Mucosa of rectum (tissue), 2 donors: ENCODE measurements around the gene SPON1.

ENCODE experiments used
- H3K27ac ChIP-seq, 2 donors: one replicate each; pipeline ENCODE4 v1.7.0; 2013; ENCODE audit warnings: inconsistent platforms in 2 of 2, low read depth in 2 of 2, low read length in 2 of 2
- H3K27me3 ChIP-seq, 2 donors: one replicate each; pipeline ENCODE4 v1.7.0; 2013; ENCODE audit warnings: low read length in 2 of 2; ENCODE audit not compliant: control insufficient read depth in 2 of 2, insufficient read depth in 2 of 2
- H3K36me3 ChIP-seq, 2 donors: one replicate each; pipeline ENCODE4 v1.7.0; 2013; ENCODE audit warnings: low read length in 2 of 2; ENCODE audit not compliant: control insufficient read depth in 2 of 2, insufficient read depth in 2 of 2
- H3K4me1 ChIP-seq, 2 donors: one replicate each; pipeline ENCODE4 v1.7.0; 2013; ENCODE audit warnings: low read length in 2 of 2, mild to moderate bottlenecking in 1 of 2; ENCODE audit not compliant: control insufficient read depth in 2 of 2, insufficient read depth in 2 of 2
- H3K4me3 ChIP-seq, 2 donors: one replicate each; pipeline ENCODE4 v1.7.0; 2013; ENCODE audit warnings: low read length in 2 of 2
- H3K9ac ChIP-seq, 2 donors: one replicate each; pipeline ENCODE4 v1.7.0; 2013; ENCODE audit warnings: low read length in 2 of 2, low read depth in 1 of 2, mild to moderate bottlenecking in 1 of 2
- H3K9me3 ChIP-seq, 2 donors: one replicate each; pipeline ENCODE4 v1.7.0; 2013; ENCODE audit warnings: low read length in 2 of 2; ENCODE audit not compliant: control insufficient read depth in 2 of 2
- donor health status: healthy.
- donor health status: Normal muscosa, but diverticular disease.

Gene SPON1

DNA sequence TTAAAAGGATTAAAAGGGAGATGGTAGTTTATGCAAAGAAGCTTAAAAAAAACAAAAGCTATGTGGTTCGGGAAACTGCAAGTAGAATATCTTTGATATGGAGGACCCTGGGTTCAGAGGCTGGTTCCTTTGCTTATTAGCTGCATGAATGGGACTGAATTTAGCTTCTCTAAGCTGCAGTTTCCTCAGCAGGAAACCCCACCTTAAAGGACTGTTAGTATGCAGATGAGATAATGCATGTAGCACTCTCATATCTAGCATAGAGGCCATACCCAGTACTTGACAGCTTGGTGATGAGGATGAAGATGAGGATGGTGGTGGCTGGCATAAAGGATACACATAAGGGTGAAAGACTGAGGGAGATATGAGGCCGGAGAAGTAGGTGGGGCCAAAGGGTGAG lies 261.9 kb downstream of the SPON1 start:
- H3K27me3 ChIP-seq, result no peaks in the 10 kb centered on the region
- no peak overlapping the region for H3K4me3 ChIP-seq
- no peak overlapping the region for H3K9ac ChIP-seq
- no peaks in the 10 kb centered on the region for H3K36me3 ChIP-seq
- no peak overlapping the region for H3K27ac ChIP-seq
- H3K4me1 ChIP-seq, result no peaks in the 10 kb centered on the region
- no peaks in the 10 kb centered on the region for H3K9me3 ChIP-seq

GRCh38 chr11:14225666-14226065 lies 263.1 kb downstream of the SPON1 start:
- H3K27me3 ChIP-seq, result no peaks in the 10 kb centered on the region
- H3K36me3 ChIP-seq, result no peaks in the 10 kb centered on the region
- H3K4me1 ChIP-seq, result no peaks in the 10 kb centered on the region
- no peak overlapping the region for H3K27ac ChIP-seq
- H3K9me3 ChIP-seq, result no peaks in the 10 kb centered on the region
- no peak overlapping the region for H3K4me3 ChIP-seq
- H3K9ac ChIP-seq, result no peak overlapping the region

GRCh38 chr11:14228356-14228755 lies 265.8 kb downstream of the SPON1 start:
- no peaks in the 10 kb centered on the region for H3K36me3 ChIP-seq
- H3K27me3 ChIP-seq, result no peaks in the 10 kb centered on the region
- no peak overlapping the region for H3K27ac ChIP-seq
- no peak overlapping the region for H3K9ac ChIP-seq
- H3K9me3 ChIP-seq, result no peaks in the 10 kb centered on the region
- no peak overlapping the region for H3K4me3 ChIP-seq
- no peaks in the 10 kb centered on the region for H3K4me1 ChIP-seq

DNA sequence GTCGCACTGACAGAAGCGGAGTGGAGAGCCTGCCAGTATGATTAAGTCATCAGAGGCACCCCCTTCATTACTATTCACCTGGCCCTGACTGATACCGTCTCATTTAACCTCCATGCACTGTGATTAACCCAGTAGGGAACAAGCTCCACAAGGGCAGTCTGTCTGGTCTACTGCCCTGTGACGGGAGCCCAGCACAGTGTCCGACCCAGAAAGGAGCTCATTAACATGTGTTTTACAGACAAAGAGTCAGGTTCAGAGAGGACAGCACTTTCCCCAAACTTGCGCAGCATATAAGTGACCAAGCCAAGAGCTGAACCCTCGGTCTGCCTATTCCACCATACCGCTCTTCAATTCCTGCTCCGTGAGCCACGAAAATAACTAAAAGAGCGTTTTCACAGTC lies 266.9 kb downstream of the SPON1 start:
- Histone ChIP-seq H3K9me3 (no peaks in the 10 kb centered on the region), H3K27me3 (no peaks in the 10 kb centered on the region), H3K9ac (no peak overlapping the region), H3K27ac (no peak overlapping the region), H3K4me1 (no peaks in the 10 kb centered on the region), H3K36me3 (no peaks in the 10 kb centered on the region), H3K4me3 (no peak overlapping the region)

DNA sequence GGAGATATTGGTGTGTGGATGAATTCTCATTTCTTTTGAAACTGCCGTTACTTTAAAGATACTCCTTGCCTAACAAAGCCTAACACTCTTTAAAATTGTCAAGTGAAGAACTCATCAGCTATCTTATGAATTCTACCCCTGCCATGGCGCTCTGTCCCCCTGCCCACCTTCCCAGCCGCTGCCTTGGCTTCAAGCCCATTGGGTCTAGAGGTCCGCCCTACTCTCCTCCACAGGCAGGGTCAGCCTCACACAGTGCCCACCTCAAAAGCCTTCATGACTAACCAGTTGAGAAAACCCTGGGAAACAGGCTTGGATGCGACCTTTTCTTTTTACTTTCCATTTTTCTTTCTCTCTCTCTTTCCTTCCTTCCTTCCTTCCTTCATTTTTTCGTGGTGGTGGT lies 267.9 kb downstream of the SPON1 start:
- no peaks in the 10 kb centered on the region for H3K4me1 ChIP-seq
- no peaks in the 10 kb centered on the region for H3K36me3 ChIP-seq
- no peak overlapping the region for H3K27ac ChIP-seq
- no peak overlapping the region for H3K9ac ChIP-seq
- H3K4me3 ChIP-seq, result no peak overlapping the region
- H3K9me3 ChIP-seq, result no peaks in the 10 kb centered on the region
- H3K27me3 ChIP-seq, result no peaks in the 10 kb centered on the region

GRCh38 chr11:14232652-14233051 lies 270.1 kb downstream of the SPON1 start:
- Histone ChIP-seq H3K9me3 (no peaks in the 10 kb centered on the region), H3K4me3 (no peak overlapping the region), H3K36me3 (no peaks in the 10 kb centered on the region), H3K9ac (no peak overlapping the region), H3K4me1 (no peaks in the 10 kb centered on the region), H3K27me3 (no peaks in the 10 kb centered on the region), H3K27ac (no peak overlapping the region)

DNA sequence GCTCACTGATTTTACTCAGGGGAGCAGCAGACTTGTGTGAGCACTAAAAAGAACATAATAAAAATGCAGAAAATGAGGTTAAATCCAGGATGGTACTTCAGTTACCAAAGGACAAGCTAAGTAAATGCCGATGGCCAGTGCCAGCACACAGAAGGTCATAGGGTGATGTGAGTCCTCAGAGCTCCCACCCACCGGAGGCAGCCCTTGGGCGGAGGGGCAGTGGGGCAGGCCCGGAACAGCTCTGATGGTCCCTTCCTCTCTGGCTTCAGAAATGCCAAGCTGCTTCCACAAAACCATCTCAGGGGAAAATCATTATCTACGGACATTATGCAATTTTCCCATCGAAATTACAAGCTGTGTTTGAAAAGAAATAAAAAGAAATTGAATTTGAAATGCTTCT lies 271.9 kb downstream of the SPON1 start:
- no peak overlapping the region for H3K9ac ChIP-seq

GRCh38 chr11:14235701-14236100 lies 273.2 kb downstream of the SPON1 start:
- Histone ChIP-seq H3K4me3 (no peak overlapping the region), H3K9me3 (no peaks in the 10 kb centered on the region), H3K27ac (no peak overlapping the region), H3K9ac (no peak overlapping the region), H3K36me3 (no peaks in the 10 kb centered on the region), H3K27me3 (no peaks in the 10 kb centered on the region), H3K4me1 (no peaks in the 10 kb centered on the region)

More for the DNA sequence above, 271.9 kb downstream of the SPON1 start:
- Histone ChIP-seq H3K27ac (no peak overlapping the region), H3K4me1 (no peaks in the 10 kb centered on the region), H3K4me3 (no peak overlapping the region), H3K9me3 (no peaks in the 10 kb centered on the region), H3K36me3 (no peaks in the 10 kb centered on the region), H3K27me3 (no peaks in the 10 kb centered on the region)

- no peak overlapping the region for H3K9ac ChIP-seq
Measured at GRCh38 chr11:14237444-14237961, 275.0 kb downstream of the SPON1 start.

DNA sequence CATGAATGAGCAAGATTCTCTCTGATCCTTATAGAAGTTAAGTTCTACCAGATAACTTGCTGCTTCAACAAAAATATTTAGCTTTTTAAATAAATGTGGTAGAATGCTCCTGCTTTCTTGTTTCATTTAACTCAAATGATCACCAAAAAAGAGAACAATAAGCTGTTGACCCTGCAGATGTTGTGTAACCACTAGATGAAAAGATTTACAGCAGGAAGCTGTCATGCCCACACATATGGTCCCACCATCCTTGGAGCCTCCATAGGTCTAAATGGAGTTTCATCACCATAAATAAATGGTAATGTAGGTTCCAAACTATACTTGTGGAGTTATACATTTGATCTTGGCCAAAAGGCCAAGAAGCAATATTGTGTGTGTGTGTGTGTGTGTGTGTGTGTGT lies 277.7 kb downstream of the SPON1 start:
- Histone ChIP-seq H3K27me3 (no peaks in the 10 kb centered on the region), H3K27ac (no peak overlapping the region), H3K4me1 (no peaks in the 10 kb centered on the region), H3K4me3 (no peak overlapping the region), H3K36me3 (peaks cover 3 to 8% of the 10 kb centered on the region in 2 donors), H3K9me3 (no peaks in the 10 kb centered on the region), H3K9ac (no peak overlapping the region)

More at GRCh38 chr11:14237444-14237961, 275.0 kb downstream of the SPON1 start:
- H3K9me3 ChIP-seq, result no peaks in the 10 kb centered on the region
- H3K4me3 ChIP-seq, result no peak overlapping the region
- no peak overlapping the region for H3K27ac ChIP-seq
- no peaks in the 10 kb centered on the region for H3K4me1 ChIP-seq
- H3K27me3 ChIP-seq, result no peaks in the 10 kb centered on the region
- H3K36me3 ChIP-seq, result no peaks in the 10 kb centered on the region

DNA sequence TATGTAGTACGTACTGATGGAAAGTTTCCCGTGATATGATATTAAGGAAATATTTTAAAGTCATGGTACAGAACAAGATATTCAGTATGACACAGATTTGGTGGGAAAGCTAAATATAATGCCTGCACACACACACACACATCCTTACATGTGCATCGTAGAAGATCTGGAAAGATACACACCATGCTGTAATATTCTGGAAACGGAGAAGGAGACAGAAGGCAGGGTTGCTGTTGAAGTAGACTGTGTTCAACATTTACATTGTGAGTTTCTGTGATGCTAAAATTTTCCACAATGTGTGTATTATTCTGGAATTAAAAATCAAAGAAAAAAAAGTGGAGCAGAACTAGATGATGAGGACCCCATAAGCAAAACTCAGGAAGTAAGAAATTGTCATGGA lies 278.4 kb downstream of the SPON1 start:
- Histone ChIP-seq H3K4me1 (no peaks in the 10 kb centered on the region), H3K27me3 (no peaks in the 10 kb centered on the region), H3K9ac (no peak overlapping the region), H3K4me3 (no peak overlapping the region), H3K9me3 (no peaks in the 10 kb centered on the region), H3K27ac (no peak overlapping the region), H3K36me3 (peaks cover 3 to 8% of the 10 kb centered on the region in 2 donors)
